ENCODE data around the gene SLC16A10.

DNA sequence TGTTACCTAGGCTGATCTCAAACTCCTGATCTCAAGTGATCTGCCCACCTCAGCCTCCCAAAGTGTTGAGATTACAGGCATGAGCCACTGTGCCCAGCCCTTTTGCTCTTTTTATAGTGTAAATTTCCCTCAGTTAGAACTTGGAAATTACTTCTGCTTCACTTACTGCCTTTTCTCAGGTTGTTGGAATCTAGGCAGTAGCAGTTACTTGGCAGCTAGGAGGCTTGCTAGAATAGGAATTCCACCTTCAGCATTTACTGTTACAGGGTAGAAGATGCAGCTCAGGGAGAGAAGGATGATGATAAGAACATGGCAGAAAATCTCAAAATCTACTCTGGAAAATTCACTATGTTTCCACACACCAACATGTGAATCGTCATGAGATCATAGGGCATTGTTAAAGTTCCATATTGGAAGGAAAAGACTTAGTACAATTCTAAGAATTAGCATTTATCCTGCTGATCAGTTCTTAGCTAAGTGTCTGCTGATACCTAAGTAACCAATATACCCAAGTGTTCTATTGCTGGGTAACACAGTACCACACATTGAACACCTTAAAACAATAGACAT is 182.2 kb downstream of the SLC16A10 start:
- TF ChIP-seq CTCF (IDR thresholded peaks at IDR 0.05) (no peak), EZH2phosphoT487 (IDR thresholded peaks at IDR 0.05) (no peak)
